Skin epidermis (tissue), 12 donors: ENCODE results near the gene GPR39.
"Not testable (repeated sequence)": the region's sequence is repeated elsewhere in the genome, so short reads cannot be mapped to it uniquely, and the experiment has no call there.

Experiments used
- H3K27ac ChIP-seq, 21 experiments: fragments of 200-600 bp; sonication (generic) in 11 of 21; one replicate each; pipeline ENCODE4 v1.5.0; 2020; ENCODE audit warnings: mild to moderate bottlenecking in 3 of 21, inconsistent platforms in 2 of 21, moderate library complexity in 2 of 21
- H3K4me3 ChIP-seq, 7 experiments: fragments of 200-600 bp; sonication (generic) in 2 of 7; one replicate each; pipeline ENCODE4 v1.5.0; 2020; ENCODE audit warnings: inconsistent platforms in 2 of 7, mild to moderate bottlenecking in 2 of 7, moderate library complexity in 1 of 7

GPR39 gene

GRCh38 chr2:132416723-132417395, at the start of gene GPR39:
GPR39 (plus strand) TSS chr2:132416805.
- peak within 1 kb of the TSS; percentile 21 to 52 (median 30) for H3K4me3 ChIP-seq
- peak within 1 kb of the TSS in 20 of 21 experiments; percentile 7 to 82 (median 68) for H3K27ac ChIP-seq

DNA sequence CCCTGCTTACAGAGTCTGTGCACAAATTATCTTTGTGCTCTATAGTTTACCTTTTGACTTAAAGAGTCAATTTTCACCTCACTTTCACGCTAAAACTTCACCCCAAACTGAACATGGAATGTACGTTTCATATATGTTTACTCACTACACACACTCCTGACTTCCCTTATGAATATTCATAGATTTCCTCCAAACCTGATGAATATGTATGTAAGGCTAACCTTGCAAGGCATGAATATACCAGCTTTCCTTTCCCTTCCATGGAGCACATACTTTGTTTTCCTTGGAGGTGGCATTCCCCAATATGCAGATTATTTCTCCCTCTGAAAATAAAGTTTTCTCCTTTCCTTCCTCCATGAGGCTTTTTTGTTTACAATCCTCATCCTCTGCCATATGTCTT, 48.4 kb upstream of the GPR39 start:
- Histone ChIP-seq H3K4me3 (no peak overlapping the region), H3K27ac (no peak overlapping the region)

DNA sequence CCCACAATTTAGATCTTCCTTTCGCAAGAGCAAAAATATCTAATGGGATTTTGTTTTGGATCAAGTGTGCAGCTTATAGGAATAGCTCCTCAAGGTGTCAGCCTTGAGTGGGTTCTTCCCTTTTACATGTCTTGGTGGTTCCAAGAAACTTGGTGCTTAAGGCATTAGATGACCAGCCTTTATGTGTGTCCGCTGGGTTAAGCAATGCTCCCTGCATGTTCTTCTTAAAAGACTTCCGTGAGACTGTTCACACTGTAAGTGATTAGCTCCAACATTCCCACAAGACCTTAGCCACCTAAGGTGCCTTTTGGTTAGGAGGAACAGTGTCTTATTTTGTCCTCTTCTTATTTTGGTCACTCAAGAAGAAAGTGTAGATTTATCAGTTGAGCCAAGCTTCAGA, 44.3 kb upstream of the GPR39 start:
- Histone ChIP-seq H3K4me3 (no peak overlapping the region), H3K27ac (peak overlapping the region in 1 of 21 experiments; percentile 10)

GRCh38 chr2:132373391-132374135, 43.0 kb upstream of the GPR39 start:
- Histone ChIP-seq H3K4me3 (no peak overlapping the region), H3K27ac (no peak overlapping the region)

DNA sequence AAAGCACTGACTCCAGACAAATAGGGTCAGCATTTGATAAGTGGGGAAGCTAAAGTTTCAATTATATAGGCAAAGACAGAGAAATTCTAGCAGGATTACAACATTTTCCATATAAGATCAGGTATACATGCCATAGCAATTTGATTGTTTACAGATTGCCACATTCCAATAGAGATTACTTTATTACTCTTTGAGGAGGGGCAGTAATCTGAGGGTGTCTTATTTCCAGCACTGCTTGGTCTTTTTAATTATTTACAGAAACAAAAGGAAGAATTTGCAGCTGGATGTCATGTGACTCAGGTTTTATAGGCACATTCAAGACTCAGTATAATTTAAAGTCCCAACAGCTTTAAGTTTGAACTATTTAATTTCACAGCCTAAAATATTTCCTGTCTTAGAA, 42.5 kb upstream of the GPR39 start:
- Histone ChIP-seq H3K27ac (no peak overlapping the region), H3K4me3 (no peak overlapping the region)

DNA sequence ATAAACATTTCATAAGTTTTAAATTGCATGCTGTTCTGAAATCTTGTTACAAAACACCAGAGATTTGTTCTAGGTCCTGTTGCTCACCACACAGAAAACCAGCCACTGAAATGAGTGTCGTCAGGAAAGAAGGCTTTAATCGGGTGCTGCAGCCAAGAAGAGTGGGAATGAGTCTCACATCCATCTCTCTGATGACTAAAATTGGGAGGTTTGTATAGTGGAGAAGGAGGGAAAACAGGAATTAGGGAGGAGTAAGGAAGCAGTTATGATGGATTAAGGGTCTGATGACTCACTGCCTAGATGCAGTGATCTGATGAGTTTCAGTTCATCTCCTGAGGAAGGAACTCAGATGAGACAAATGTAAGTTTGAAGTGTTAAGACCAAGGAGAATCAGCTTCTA, 42.1 kb upstream of the GPR39 start:
- H3K27ac ChIP-seq = no peak overlapping the region
- no peak overlapping the region for H3K4me3 ChIP-seq

GRCh38 chr2:132374961-132375360, 41.6 kb upstream of the GPR39 start:
- Histone ChIP-seq H3K27ac (no peak overlapping the region), H3K4me3 (no peak overlapping the region)

DNA sequence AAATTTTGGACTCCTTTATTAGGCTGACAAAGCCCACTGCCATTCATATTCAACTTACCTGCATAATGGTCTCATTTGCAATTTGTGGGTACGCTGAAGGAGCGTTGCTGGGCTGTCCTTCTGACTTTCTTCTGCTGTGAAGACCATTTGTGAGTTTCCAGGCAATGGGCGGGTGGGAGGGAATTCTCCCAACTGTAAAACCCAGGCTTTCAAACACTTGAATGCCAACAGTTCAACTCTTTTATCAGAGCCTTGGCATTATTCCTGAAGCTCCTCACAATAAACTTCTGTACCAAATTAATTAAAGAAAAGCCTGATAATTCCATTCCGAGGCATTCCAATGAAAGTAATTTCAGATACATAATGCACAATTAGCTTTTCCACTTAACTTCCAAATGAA, 35.2 kb upstream of the GPR39 start:
- H3K27ac ChIP-seq = no peak overlapping the region
- no peak overlapping the region for H3K4me3 ChIP-seq

DNA sequence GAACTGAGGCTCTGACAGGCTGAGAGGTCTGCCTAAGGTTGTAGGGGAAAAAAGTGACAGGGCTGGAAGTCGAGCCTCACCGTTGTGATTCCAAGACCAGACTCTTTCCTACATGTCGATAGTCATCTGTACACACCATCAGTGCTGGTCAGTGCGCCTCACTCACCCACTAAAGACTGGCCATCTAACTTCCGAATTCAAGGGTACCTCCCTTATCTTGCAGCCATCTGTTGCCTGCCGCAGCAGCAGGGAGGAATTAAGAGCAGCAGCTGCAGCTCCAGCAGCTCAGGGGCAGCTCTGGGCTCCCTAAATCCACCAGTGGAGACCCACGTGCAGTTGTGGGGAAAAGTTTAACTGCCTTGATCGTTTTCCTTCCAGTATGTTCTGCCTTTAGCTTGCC, 32.6 kb upstream of the GPR39 start:
- Histone ChIP-seq H3K4me3 (no peak overlapping the region), H3K27ac (peak overlapping the region in 2 of 21 experiments; percentile 55 to 69)

DNA sequence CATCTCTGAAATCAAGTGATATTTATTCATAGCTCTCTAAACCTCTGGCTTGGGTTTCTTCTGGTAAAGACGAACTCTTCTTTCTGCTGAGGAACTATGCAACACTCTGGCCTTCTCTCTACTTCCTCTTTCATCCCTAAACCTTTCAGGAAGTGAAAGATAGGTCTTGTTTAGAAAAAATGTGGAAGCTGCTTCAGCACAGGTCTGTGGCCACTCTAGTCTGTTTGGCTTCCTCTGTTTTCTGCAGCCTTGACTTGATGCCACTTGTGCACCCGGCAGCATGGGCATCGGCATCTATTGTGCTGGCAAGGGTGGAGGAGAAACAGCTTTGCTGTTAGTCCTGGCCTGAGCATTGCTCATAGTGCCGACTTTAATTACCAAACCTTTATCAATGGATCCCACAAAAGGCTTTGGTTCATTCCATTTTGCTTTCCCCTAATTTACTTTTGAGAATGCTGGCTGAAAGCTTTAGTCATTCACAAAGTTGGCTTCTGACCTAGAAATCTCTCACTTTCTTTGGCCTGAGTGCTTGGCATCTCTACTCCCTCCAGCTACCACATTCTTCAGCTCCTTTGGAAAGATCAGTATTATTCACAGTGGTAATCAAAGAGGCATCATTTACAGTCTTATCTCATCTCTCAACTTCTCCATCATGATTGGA, 32.0 kb upstream of the GPR39 start:
- Histone ChIP-seq H3K27ac (peak overlapping the region in 2 of 21 experiments; percentile 55 to 69), H3K4me3 (no peak overlapping the region)

GRCh38 chr2:132387126-132387525, 29.5 kb upstream of the GPR39 start:
- Histone ChIP-seq H3K4me3 (no peak overlapping the region), H3K27ac (no peak overlapping the region)

- Histone ChIP-seq H3K4me3 (no peak overlapping the region), H3K27ac (no peak overlapping the region)
Measured at GRCh38 chr2:132390076-132390475, 26.5 kb upstream of the GPR39 start.

DNA sequence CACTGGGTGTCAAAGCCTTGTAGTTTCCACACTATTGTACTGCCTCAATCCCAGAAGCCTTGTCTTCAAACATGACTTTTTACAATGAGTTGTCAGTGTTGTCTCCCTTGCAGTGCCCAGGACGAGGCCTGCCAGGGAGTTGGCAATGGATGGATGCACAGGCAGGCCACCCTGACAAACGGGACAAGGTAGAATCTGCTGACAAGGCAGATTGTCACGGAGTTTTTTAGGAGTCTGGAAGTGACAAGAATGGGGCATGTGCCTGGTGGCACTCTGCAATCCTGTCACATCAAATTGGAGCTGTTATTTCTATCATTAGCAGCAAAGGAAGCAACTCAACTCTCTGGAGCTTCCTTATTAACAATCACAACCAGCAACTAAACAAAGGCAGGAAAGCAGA, 25.2 kb upstream of the GPR39 start:
- Histone ChIP-seq H3K4me3 (no peak overlapping the region), H3K27ac (no peak overlapping the region)

- H3K27ac ChIP-seq = no peak overlapping the region
- H3K4me3 ChIP-seq = no peak overlapping the region
Measured at GRCh38 chr2:132392221-132392620, 24.4 kb upstream of the GPR39 start.

DNA sequence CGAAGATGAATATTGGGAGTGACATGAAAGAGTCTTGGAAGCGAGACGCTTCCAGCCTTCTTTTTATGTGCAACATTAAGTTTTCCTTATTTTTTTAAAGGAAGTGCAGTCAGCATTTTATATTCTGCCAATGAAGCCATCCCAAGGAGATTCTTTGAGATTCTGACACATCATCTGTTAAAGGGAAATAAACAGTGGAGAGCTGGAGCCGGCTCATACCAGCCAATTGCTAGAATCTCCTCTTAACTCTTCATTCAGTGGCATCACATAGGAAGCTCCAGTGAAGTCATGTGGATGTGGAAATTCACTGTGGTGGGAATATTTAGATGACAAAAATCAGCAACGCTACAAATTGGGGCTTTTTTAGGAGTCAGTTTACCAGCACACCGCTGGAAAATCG, 23.7 kb upstream of the GPR39 start:
- Histone ChIP-seq H3K4me3 (no peak overlapping the region), H3K27ac (no peak overlapping the region)

DNA sequence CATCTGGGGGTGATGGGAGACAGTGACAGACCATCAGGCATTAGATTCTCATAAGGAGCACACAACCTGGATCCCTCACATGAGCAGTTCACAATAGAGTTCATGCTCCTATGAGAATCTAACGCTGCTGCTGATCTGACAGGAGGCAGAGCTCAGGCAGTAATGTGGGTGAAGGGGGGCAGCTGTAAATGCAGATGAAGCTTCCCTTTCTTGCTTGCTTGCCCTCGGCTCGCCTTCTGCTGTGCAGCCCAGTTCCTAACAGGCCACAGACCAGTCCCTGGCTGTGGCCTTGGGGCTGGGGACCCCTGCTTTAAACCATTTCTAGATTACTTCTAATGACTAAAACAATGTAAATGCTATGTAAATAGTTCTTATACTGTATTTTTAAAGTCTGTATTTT, 19.6 kb upstream of the GPR39 start:
- not testable (repeated sequence) for H3K27ac ChIP-seq, H3K4me3 ChIP-seq

GRCh38 chr2:132400169-132400900, 16.3 kb upstream of the GPR39 start:
- H3K4me3 ChIP-seq = no peak overlapping the region
- no peak overlapping the region for H3K27ac ChIP-seq

DNA sequence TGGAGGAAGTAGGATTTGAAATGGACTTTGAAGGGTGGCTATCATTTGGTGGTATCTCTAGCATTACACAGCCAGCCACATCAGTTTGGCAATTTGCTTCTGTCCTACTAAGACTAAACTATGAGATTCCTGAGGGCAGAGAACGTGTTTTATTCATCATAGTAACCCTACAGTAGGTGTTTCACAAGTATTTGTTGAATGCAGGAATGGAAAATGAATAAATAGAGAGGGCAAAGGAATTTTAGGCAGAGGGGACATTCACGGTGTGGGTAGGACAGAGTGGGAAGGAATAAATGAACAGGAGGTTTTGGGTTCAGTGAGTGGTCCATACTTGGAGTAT, 15.7 kb upstream of the GPR39 start:
- H3K27ac ChIP-seq = no peak overlapping the region

GRCh38 chr2:132401326-132401725, 15.3 kb upstream of the GPR39 start:
- Histone ChIP-seq H3K4me3 (no peak overlapping the region), H3K27ac (no peak overlapping the region)

More for the DNA sequence above, 15.7 kb upstream of the GPR39 start:
- H3K4me3 ChIP-seq = no peak overlapping the region

DNA sequence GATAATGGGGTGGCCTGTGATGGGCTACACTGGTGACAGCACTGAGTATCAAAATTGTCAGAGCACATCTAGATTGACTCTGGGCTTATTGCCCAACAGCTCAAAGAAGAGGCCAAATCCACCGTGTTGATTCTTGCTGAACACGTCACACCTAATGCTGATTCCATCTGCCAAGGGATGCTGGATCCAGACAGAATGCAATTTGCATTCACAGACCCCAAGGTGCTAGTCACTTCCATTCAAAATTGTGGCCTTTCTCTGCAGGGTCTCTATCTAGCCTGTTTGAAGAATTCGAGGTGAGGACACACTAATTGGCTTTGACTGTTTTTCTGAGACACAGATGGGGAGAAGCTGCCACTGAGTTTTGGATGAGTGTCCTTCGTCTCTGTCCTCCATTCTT, 13.5 kb upstream of the GPR39 start:
- H3K27ac ChIP-seq = no peak overlapping the region
- no peak overlapping the region for H3K4me3 ChIP-seq
